ENCODE results near the gene CDKN2B. TPM values are rescaled to one million over a fixed set of nuclear protein-coding genes. Genes with fewer than 3 reads are reported as not detected.

The CDKN2B gene
- total and polyA plus RNA-seq, 2 experiments from 2014 or later, result 15.1 to 18.6 TPM

DNA sequence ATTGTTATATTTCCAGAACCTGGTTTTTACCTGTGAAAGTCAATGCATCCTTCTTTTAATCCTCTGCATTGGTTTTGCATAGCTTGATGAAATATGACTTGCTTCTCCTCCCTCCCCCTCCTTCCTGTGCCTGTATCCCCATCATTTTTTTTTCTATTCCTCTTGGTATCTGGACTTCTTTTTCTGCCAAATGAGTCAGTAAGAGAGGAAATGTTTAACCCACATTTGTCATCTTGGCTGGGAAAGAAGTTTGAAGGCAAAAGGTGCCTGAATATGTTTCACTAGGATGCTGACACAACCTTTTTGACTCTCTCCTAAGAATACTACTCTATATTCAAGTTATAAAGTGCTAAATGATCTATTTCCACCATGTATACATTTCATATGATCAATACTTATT lies 35.5 kb upstream of the CDKN2B start:
- no peak overlapping the region for H3K4me2 ChIP-seq

DNA sequence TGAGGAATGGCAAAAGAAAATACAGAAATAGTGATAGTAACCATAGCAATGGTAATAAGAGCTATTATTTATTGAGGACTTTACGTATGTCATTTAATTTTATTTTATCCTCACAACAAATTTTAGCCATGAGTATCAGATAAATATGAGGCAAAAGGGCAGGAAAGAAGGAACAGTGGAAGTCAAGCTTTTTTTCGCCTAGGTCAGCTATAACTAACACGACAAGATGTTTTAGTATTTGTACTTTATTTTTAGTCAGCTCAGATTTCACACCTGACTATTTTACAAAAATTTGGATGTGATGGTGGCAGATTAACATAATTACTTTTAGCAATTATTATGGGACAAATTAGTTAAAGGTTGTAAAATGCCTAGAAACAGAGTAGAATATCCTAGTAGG lies 34.8 kb upstream of the CDKN2B start:
- Histone ChIP-seq H3K36me3 (replicated peaks; ENCODE audit: insufficient read depth, low read depth) (no peaks in the 10 kb centered on the region), H3K4me1 (ENCODE audit: insufficient read depth) (peaks cover 6% of the 10 kb centered on the region), H3K27me3 (no peaks in the 10 kb centered on the region), H3K9me2 (replicated peaks; ENCODE audit: insufficient read depth) (no peaks in the 10 kb centered on the region), H3K9me3 (ENCODE audit: low read depth) (no peaks in the 10 kb centered on the region), H3K79me2 (no peaks in the 10 kb centered on the region), H2AFZ (no peak overlapping the region), H3K4me2 (no peak overlapping the region), H3K4me3 (no peak overlapping the region), H4K20me1 (ENCODE audit: insufficient read depth, poor library complexity, severe bottlenecking) (no peaks in the 10 kb centered on the region), H3K27ac (no peak overlapping the region)
- no peak for DNase-seq (ENCODE audit: low spot score)
- 60% methylated on average over 3 of the region's 3 CpGs for WGBS (ENCODE audit: low lambda C conversion rate, missing lambda C conversion rate)
- TF ChIP-seq EZH2 (IDR thresholded peaks at IDR 0.05; ENCODE audit: borderline replicate concordance) (no peak), EZH2phosphoT487 (IDR thresholded peaks at IDR 0.05; ENCODE audit: low read depth, severe bottlenecking, unreplicated experiment) (no peak)
- TF ChIP-seq, protein P1, sequence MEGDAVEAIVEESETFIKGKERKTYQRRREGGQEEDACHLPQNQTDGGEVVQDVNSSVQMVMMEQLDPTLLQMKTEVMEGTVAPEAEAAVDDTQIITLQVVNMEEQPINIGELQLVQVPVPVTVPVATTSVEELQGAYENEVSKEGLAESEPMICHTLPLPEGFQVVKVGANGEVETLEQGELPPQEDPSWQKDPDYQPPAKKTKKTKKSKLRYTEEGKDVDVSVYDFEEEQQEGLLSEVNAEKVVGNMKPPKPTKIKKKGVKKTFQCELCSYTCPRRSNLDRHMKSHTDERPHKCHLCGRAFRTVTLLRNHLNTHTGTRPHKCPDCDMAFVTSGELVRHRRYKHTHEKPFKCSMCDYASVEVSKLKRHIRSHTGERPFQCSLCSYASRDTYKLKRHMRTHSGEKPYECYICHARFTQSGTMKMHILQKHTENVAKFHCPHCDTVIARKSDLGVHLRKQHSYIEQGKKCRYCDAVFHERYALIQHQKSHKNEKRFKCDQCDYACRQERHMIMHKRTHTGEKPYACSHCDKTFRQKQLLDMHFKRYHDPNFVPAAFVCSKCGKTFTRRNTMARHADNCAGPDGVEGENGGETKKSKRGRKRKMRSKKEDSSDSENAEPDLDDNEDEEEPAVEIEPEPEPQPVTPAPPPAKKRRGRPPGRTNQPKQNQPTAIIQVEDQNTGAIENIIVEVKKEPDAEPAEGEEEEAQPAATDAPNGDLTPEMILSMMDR (IDR thresholded peaks at IDR 0.05; ENCODE audit: poor library complexity), result no peak

More for the DNA sequence above, 35.5 kb upstream of the CDKN2B start:
- H4K20me1 ChIP-seq (ENCODE audit: insufficient read depth, poor library complexity, severe bottlenecking), result no peaks in the 10 kb centered on the region
- no peak overlapping the region for H3K27ac ChIP-seq
- no peaks in the 10 kb centered on the region for H3K79me2 ChIP-seq
- H3K27me3 ChIP-seq, result no peaks in the 10 kb centered on the region
- H3K4me3 ChIP-seq, result no peak overlapping the region
- no peak for DNase-seq (ENCODE audit: low spot score)
- H3K4me1 ChIP-seq (ENCODE audit: insufficient read depth), result peaks cover 6% of the 10 kb centered on the region
- no peak overlapping the region for H2AFZ ChIP-seq
- H3K36me3 ChIP-seq (replicated peaks; ENCODE audit: insufficient read depth, low read depth), result no peaks in the 10 kb centered on the region
- no peaks in the 10 kb centered on the region for H3K9me2 ChIP-seq (replicated peaks; ENCODE audit: insufficient read depth)
- TF ChIP-seq, protein P1 (IDR thresholded peaks at IDR 0.05; ENCODE audit: poor library complexity), result no peak
- no peak for TF ChIP-seq EZH2 (IDR thresholded peaks at IDR 0.05; ENCODE audit: borderline replicate concordance)
- TF ChIP-seq EZH2phosphoT487 (IDR thresholded peaks at IDR 0.05; ENCODE audit: low read depth, severe bottlenecking, unreplicated experiment), result no peak
- no peaks in the 10 kb centered on the region for H3K9me3 ChIP-seq (ENCODE audit: low read depth)

DNA sequence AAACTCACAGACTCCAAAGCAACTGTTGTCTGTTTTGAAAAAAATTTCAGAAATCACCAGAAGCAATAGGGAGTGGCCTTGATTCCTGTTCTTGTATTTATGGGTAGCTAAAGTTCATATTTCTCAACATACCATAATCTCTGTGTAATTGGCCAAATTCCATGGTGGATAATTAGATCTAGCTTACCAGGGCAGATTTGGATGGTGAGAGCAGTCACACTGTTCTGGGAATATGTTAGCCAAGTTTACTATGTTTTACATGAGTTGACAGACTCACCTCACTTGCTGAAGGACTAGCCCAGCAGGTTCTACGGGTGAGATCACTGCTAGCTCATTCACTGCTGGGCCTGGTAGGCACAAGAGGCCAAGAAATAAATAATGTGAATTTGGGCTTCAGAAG lies 32.7 kb upstream of the CDKN2B start:
- Histone ChIP-seq H3K79me2 (no peaks in the 10 kb centered on the region), H3K4me2 (peak overlapping the region; percentile 9), H3K36me3 (replicated peaks; ENCODE audit: insufficient read depth, low read depth) (no peaks in the 10 kb centered on the region), H3K9me2 (replicated peaks; ENCODE audit: insufficient read depth) (no peaks in the 10 kb centered on the region), H3K9me3 (ENCODE audit: low read depth) (no peaks in the 10 kb centered on the region), H2AFZ (no peak overlapping the region), H3K27me3 (no peaks in the 10 kb centered on the region), H3K4me1 (ENCODE audit: insufficient read depth) (peaks cover 9% of the 10 kb centered on the region), H3K4me3 (no peak overlapping the region), H3K27ac (peak overlapping the region; percentile 68), H4K20me1 (ENCODE audit: insufficient read depth, poor library complexity, severe bottlenecking) (no peaks in the 10 kb centered on the region)
- WGBS (ENCODE audit: low lambda C conversion rate, missing lambda C conversion rate), result 35% methylated on average over 1 of the region's 1 CpG
- peak; percentile 67 for DNase-seq (ENCODE audit: low spot score)
- no peak for TF ChIP-seq EZH2phosphoT487 (IDR thresholded peaks at IDR 0.05; ENCODE audit: low read depth, severe bottlenecking, unreplicated experiment)
- no peak for TF ChIP-seq EZH2 (IDR thresholded peaks at IDR 0.05; ENCODE audit: borderline replicate concordance)
- TF ChIP-seq, protein P1 (IDR thresholded peaks at IDR 0.05; ENCODE audit: poor library complexity), result no peak

DNA sequence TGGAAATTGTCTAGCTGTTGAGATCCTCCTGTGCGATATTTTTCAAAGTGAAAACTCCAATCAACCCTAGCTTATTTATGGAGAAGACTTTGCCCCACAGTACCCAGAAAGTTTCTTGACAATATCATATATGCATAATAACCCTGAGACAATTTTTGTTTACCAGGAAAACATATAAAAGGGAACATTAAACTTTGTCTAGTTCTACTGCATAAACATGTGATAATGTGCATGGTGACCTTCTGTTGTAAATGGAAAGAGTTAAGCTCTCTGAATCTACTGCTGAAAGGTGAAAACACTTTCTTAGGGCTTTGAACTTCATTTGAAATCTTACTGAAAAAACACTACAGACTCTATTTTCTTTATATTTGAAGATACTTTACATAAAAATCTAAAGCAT lies 32.2 kb upstream of the CDKN2B start:
- Histone ChIP-seq H3K27ac (peak overlapping the region; percentile 68), H3K4me3 (no peak overlapping the region), H3K9me2 (replicated peaks; ENCODE audit: insufficient read depth) (no peaks in the 10 kb centered on the region), H2AFZ (no peak overlapping the region), H3K4me1 (ENCODE audit: insufficient read depth) (peaks cover 9% of the 10 kb centered on the region), H3K9me3 (ENCODE audit: low read depth) (no peaks in the 10 kb centered on the region), H3K4me2 (peak overlapping the region; percentile 9), H4K20me1 (ENCODE audit: insufficient read depth, poor library complexity, severe bottlenecking) (no peaks in the 10 kb centered on the region), H3K36me3 (replicated peaks; ENCODE audit: insufficient read depth, low read depth) (no peaks in the 10 kb centered on the region), H3K79me2 (no peaks in the 10 kb centered on the region), H3K27me3 (no peaks in the 10 kb centered on the region)
- DNase-seq (ENCODE audit: low spot score), result no peak
- 96% methylated on average over 1 of the region's 1 CpG for WGBS (ENCODE audit: low lambda C conversion rate, missing lambda C conversion rate)
- TF ChIP-seq EZH2 (IDR thresholded peaks at IDR 0.05; ENCODE audit: borderline replicate concordance) (no peak), EZH2phosphoT487 (IDR thresholded peaks at IDR 0.05; ENCODE audit: low read depth, severe bottlenecking, unreplicated experiment) (no peak)
- TF ChIP-seq, protein P1 (IDR thresholded peaks at IDR 0.05; ENCODE audit: poor library complexity), result no peak

All from hepatocyte (in vitro differentiated cells).